ENCODE measurements around the gene LY9. TPM values are rescaled to one million over a fixed set of nuclear protein-coding genes. Genes with fewer than 3 reads are reported as not detected.

Gene LY9
- total RNA-seq, 1 donor from 2014 or later = not detected

DNA sequence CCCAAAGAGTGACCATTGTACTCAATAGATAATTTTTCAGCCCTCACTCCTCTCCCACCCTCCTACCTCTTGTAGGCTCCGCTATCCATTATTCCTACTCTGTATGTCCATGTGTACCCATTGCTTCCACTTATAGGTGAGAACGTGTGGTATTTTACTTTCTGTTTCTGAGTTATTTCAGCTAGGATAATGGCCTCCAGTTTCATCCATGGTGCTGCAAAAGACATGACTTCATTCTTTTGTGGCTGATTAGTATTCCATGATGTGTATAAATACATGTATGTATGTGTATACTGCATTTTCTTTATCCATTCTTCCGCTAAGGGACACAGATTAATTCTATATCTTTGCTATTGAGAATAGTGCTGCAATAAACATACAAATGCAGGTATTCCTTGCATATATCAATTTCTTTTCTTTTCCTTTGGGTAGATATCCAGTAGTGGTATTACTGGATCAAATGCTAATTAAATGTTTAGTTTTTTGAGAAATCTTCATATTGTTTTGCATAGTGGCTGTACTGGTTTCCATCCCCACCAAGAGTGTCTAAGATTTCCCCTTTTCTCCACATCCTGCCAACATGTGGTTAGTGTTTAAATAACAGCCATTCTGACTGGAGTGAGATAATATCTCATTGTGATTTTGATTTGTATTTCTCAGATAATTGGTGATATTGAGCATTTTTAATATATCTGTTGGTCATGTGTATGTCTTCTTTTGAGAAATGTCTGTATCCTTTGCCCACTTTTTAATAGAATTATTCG is 4.9 kb downstream of the LY9 start:
- no peak for DNase-seq (ENCODE audit: extremely low read depth, low read depth, low spot score)

DNA sequence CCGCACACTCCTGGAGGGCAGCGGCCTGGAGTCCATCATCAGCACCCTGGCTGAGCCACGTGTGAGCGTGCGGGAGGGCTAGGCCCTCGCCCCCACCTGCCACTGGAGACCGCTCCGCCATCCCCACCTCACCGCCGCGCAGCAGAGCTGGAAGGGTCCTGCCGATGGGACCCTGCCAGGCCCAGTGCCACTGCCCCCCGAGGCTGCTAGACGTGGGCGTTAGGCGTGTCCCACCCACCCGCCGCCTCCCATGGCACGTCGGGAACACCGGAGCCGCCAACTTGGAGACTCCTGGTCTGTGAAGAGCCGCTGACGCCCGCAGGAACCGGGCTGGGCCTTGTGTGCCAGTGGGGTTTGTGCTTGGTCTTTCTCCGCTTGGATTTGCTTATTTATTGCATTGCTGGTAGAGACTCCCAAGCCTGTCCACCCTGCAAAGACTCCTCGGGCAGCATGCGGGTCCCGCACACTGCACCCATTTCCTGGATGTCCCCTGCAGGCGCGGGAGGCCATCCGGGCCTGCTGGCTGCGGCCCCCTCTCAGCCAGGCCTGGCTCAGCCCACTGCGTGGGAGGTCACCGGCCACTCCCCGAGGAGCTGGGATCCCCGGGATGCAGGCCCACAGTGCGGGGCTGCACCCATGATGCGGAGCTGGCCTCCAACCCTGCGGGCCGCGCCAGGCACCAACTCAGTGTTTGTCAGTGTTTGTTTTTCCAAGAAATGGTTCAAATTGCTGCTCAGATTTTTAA is 6.0 kb downstream of the LY9 start:
- no peak for DNase-seq (ENCODE audit: extremely low read depth, low read depth, low spot score)

DNA sequence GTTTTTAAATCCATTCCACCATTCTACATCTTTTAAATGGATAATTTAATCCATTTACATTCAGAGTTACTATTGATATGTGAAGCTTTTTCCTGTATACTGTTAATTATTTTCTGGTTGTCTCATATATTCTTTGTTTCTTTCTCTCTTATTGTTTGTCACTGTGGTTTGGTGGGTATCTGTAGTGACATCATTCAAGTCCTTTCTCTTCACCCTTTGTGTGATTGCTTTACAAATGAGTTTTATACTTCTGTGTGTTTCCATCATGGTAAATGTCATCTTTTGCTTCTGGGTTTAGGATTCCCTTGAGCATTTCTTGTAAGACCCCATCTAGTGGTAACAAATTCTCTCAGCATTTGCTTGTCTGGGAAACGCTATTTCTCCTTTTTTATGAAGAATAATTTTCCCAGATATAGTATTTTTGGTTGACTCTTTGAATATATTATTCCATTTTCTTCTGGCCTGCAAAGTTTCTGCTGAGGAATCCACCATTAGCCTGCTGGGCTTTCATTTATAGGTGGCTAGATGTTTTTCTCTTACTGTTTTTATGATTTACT is 10.2 kb downstream of the LY9 start:
- no peak for DNase-seq (ENCODE audit: extremely low read depth, low read depth, low spot score)

DNA sequence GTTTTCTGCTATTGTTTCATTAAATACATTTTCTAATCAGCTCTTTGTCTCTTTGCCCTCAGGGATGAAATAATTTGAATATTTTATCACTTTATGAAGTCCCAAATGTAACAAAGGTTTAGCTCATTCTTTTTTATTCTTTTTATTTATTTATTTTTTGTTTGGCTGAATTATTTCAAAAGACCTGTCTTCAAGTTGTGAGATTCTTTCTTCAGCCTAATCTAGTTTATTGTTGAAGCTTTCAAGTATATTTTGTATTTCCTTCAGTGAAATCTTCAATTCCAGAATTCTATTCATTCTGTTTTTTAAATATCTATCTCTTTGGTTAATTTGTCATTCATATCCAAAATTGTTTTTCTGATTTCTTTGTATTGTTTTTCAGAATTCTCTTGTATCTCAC is 10.8 kb downstream of the LY9 start:
- DNase-seq (ENCODE audit: extremely low read depth, low read depth, low spot score) = no peak

DNA sequence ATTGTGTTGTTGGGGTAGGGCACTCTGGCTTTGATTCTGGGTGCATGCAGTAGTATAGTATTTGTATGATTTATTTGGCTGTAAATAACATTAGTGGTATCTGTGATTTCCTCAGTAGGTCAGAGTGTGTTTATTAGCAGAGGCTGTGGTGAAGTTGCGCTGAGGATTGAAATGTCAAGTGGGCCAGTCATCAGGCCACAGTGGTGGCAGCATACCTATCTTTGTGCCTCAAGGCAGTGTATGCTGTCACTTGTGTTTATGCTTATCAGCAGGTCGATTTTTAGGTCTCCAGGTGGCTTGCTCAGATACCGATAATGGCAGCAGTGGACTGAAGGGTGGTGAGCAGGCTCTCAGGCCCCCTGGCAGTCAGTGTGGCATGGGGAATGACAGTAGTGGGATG is 11.3 kb downstream of the LY9 start:
- no peak for DNase-seq (ENCODE audit: extremely low read depth, low read depth, low spot score)

DNA sequence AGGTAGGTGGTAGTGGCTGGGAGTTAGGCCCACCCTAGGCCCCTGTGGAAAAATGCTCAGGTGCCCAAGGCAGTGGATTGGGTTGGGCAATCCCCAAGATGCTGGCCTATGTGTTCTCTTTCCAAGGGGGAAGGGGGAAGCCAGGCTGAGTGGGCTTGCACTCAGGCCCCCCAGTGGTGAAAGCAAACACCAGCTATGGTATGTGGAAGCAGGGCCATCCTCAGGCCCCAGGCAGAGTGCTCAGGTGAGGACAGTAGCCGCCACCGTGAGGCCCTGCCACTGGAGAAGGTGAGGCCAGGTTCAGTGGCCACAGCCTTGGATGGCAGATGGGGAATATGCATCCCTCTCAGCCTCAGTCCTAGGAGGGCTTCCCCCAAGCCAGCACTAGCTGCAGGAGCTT is 11.8 kb downstream of the LY9 start:
- DNase-seq (ENCODE audit: extremely low read depth, low read depth, low spot score) = no peak

DNA sequence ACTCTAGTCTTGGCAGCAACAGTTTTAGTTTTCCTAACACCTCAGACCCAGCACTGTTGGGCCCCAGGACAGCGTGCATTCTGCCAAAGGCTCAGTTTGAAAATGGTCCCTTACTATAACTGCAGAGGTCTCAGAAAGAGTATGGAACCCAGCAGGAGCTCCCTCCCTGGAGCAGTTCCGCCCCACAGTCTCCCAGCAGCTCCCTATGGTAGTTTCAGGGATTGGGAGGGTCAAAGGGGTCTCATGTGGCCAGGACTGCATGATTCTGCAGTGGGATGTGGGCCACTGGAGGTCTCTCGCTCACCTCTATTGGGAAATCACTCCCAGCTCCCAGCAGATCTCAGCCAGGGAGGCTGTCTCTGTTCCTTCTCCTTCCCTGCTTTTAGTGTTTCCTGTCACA is 12.3 kb downstream of the LY9 start:
- no peak for DNase-seq (ENCODE audit: extremely low read depth, low read depth, low spot score)

DNA sequence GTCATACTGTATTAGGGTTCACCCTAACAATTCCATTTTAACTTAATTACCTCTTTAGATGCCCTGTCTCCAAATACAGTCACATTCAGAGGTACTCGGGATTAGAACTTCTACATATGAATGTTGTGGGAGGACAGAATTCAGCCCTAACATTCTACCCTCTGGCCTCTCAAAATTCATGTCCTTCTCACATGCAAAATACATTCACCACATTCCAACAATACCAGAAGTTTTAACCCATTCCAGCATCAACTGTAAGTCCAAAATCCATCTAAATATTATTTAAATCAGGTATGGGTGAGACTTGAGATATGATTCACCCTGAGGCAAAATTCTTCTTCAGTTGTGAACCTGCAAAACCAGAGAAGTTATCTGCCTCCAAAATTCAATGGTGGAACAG is 14.5 kb downstream of the LY9 start:
- no peak for DNase-seq (ENCODE audit: extremely low read depth, low read depth, low spot score)

DNA sequence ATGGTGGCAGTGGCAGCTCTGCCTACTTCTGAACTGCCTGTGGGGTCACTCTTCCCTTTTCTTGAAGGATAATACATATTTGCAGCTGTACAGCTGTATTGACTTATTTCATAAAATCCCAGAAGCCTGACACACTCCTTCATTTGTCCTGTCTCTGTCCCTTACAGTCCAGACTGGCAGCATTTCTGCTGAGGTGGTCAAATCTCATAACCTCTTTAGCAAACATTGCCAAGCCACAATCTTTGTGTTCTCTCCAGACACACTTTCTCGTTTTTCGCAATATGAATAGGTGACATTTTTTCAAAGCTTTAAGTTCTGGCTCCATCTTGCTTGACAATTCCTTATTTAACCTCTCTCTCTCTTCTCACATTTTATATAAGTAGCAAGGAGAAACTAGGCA is 15.2 kb downstream of the LY9 start:
- DNase-seq (ENCODE audit: extremely low read depth, low read depth, low spot score) = no peak

DNA sequence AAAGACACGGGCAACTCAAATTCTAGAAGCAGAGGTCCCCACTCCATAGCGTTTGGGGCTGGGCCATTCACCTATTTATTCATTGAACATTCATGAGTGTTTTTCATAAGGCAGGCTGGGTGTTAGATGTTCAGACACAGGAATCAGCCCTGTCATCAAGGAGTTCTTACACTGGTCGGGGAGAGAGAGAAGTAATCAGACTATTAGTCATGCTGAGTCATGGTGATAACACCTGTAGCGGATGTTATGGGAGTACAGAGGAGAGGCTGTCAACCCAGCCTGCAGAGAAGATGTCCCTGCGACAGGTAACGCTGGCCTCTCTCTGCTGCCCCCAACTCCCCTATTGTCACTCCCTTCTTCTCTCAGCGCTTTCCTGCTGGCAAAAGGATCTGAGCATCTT is 17.2 kb downstream of the LY9 start:
- DNase-seq (ENCODE audit: extremely low read depth, low read depth, low spot score) = no peak

DNA sequence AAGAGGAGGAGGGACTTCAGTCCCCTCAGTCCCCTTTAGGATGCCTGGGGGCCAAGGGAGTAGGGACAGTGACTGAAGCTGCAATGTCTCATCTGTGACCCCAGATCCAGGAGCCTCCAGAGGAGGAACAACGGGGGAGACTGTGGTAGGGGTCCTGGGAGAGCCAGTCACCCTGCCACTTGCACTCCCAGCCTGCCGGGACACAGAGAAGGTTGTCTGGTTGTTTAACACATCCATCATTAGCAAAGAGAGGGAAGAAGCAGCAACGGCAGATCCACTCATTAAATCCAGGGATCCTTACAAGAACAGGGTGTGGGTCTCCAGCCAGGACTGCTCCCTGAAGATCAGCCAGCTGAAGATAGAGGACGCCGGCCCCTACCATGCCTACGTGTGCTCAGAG is 18.3 kb downstream of the LY9 start:
- no peak for DNase-seq (ENCODE audit: extremely low read depth, low read depth, low spot score)

DNA sequence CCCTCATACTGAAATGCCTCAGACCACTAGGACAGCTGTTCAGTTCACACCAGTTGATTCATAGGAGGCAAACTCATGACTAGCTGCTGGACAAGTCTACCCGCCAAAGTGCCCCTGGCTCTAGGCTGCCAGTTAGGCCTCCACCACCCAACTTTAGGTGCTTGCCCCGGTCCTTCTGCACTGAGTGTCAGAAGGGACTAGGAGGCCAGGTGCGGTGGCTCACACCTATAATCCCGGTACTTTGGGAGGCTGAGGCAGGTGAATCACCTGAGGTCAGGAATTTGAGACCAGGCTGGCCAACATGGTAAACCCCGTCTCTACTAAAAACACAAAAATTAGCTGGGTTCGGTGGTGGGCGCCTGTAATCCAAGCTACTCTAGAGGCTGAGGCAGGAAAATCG is 18.9 kb downstream of the LY9 start:
- no peak for DNase-seq (ENCODE audit: extremely low read depth, low read depth, low spot score)

DNA sequence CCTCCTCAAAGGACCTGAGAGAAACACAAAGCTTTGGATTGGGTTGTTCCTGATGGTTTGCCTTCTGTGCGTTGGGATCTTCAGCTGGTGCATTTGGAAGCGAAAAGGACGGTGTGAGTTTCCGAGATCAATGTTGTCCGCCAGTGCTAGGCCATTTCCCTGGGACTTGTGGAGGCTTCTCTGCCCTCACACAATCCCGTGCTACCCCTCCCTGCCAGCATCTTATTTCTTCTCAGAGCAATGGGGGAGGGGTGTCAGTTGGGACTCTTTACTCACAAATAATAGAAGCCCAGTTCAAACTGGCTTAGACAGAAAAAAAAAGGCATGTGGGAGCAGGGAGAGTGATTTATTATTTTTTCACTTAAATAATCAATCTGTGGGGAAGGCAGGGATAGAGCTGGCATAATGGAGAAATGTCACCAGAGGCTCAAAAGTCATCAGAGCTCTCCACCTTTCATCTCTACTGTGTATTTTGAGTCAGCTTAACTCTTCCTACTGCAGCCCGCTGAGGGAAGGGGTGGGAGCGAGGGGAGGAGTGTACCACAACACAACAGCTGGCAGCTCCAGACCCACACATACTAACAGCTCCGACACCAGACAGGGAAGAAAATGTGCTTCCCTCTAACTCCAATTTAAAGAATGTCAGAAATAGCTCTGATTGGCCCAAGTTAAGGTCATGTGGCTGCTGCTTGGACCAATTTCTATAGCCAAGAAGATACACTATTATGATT is 22.4 kb downstream of the LY9 start:
- DNase-seq (ENCODE audit: extremely low read depth, low read depth, low spot score) = no peak

DNA sequence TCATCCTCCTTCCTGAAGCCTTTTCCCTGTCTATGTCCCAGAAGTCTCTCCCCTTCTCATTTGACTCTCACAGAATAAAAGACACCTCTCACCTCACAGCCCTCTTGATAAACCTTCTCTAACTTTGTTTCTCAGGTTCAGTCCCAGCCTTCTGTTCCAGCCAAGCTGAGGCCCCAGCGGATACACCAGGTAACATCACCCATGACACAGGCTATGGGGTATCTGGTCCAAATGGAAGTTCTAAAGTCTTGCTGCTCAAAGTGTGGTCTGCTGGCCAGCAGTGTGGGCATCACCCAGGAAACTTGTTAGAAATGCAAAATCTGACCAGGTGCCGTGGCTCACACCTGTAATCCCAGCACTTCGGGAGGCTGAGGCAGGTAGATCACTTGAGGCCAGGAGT is 23.2 kb downstream of the LY9 start:
- no peak for DNase-seq (ENCODE audit: extremely low read depth, low read depth, low spot score)

DNA sequence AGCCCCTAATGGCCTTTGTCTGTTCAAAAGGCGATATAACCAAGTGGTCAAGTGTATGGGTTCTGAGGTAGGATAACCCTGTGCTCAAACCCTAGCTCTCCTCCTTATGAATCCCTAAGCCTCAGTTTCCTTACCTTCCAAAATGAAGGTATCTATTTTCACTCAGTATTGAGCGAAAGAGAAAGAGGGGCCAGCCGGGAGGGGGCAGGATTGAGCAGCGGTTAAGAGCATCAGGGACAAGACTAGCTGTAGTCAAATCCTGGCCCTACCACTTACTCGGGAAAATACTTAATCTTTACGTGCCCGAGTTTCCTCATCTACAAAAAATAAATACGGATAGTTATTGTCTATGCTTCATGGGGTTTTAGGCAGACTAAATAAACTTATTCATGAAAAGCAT is 25.7 kb downstream of the LY9 start:
- DNase-seq (ENCODE audit: extremely low read depth, low read depth, low spot score) = no peak

DNA sequence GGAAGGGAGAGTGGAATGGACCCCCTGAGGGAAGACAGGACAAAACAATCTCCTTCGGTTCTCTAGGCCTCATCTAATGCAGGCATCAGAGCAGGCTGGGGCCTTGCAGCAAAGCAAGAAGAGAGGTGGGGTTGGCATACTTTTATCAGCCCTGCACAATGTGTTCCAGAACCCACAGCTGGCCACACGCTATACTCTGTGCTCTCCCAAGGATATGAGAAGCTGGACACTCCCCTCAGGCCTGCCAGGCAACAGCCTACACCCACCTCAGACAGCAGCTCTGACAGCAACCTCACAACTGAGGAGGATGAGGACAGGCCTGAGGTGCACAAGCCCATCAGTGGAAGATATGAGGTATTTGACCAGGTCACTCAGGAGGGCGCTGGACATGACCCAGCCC is 27.3 kb downstream of the LY9 start:
- DNase-seq (ENCODE audit: extremely low read depth, low read depth, low spot score) = no peak

DNA sequence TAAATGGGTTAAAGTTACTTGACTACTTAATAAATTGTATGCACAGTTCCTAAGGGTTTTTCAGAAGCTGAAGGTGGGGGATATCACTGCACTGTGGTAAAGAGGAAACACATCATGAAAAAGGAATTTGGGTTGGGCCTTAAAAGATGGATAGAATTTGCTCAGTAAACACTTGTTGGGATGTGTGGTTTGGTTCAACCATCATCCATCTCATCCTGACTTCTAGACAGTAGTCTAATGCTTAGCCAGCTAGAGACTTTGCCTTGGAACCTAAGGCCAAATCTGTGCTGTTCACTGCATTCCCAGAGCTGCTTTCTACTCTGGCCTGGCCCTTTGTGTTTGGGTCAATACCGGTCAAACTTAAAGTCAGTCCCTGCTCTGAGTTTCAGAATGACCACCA is 30.6 kb downstream of the LY9 start:
- DNase-seq (ENCODE audit: extremely low read depth, low read depth, low spot score) = no peak

DNA sequence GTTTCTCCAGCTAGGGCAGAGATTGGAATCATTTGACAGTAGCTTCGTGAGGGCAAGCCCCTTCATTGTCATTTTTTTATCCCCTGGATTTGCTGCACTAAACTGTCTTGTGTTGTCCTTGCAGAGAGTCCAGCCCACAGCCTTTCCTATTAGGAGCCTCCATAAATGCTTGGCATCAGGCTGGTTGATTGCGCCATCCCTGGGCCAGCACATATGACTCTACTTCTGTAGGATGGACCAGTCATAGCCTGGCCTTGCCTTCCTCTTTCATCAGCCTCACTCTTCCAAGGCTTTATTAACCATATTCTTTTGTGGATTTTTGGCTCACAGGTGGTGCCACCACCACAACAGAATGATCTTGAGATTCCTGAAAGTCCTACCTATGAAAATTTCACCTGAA is 31.4 kb downstream of the LY9 start:
- DNase-seq (ENCODE audit: extremely low read depth, low read depth, low spot score) = no peak

DNA sequence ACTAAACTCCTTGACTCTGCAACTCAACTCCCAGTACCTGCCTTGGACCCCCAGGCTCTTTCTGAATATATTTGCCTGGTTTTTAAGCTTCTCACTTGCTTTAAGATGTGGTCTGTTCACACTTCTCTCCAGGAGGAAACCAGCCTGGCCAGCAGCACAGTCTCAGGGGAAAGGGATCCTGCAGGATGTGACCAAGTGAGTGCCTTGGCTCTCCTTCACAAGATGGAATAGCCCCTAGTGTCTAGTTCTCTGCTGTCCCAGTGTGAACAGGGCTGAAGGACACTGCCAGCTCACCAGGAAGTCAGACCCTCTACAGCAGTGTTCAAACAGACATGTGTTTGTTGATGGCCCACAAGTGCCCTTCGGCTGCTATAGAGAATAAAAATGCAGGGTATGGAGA is 33.8 kb downstream of the LY9 start:
- no peak for DNase-seq (ENCODE audit: extremely low read depth, low read depth, low spot score)

DNA sequence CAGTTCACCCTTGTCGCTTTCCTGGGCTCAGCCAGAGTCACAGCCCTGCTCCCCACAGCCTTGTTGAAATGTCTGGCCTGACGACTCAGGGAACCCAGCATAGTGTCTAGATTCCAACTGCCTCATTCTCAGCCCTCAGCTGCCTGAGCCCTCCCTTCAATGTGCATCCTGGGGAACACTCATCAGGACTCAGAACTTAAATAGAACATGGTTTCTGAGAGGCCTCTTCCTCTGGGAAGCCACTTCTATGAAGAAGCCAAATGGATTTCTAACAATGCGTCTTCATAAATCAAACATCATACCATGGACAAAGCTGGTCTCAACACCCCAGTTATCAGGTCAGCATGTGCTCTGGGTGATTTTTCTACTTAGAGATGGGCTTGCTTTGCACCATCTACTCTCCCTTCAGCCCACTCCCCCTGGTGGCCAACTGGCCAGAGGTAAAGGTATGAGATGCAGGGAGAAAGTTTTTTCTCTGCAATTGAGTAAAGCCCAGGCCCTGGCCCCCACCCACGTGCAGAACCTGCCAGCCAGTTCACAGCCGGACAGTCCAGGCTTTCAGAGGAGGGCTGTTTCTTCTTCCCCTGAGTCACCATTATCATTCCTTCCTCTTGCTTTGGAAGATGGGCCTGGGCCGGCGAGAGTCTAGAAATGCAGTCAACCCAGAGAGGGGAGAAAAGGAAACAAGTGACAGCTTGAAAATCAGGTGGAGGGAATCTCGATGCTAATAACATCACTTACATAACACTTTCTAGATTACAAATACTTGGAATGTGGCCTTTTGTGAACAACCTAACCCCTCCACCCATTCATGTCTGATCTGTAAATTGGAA is 34.6 kb downstream of the LY9 start:
- DNase-seq (ENCODE audit: extremely low read depth, low read depth, low spot score) = peak; percentile 3

All from glomerular endothelial cell (primary cell).